Stimulated activated CD8-positive, alpha-beta memory T cell treated with anti-CD3 and anti-CD28 coated beads, Interleukin-12 subunit alpha, Interleukin-12 subunit beta, amount 100 ng/mL, for 4 hours (primary cell): ENCODE results near the gene BRIP1.
"Not testable (repeated sequence)": the region's sequence is repeated elsewhere in the genome, so short reads cannot be mapped to it uniquely, and the experiment has no call there.

Experiments
- DNase-seq: peaks from one replicate; pipeline ENCODE4 v3.0.0-alpha.2; 2020; ENCODE audit warnings: low read depth

BRIP1 gene

DNA sequence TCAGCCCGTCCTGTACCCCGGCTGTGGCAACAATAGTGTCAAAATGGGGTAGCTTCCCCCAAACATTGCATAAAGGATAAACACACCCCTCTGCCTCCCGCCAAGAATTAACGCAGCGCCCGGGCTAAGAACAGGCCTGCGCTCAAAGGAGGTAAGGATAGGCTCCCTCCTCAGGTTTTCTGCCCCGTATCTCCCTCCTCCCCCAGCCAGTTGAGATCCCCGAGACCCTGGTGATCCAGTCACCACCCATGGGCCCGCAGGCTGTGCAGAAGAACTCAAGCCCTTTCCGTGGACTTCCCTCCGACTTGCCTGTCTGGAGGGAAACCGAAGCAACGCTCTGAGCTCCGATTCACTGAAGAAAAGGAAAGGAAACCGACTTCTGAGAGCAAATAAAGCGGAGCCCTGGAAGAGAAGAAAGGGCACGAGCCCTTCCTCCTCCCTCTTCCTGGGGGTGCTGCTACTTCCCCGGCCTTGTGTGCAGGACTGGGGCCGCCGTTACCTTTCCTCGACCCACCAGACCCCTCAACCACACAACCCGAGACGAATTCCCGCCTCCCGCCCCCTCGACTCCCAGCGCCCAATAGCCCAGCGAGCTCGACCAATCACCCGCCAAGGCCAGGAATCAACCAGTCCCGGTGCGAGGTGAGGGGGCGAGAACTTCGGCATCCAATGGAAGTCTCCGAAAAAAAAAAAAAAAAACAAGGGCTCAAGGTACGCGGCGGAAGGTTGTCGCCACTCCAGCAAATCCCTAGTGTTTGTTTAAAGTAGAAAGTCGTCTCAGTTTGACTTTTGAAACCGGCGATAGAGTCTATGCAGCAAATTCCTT, at the start of gene BRIP1:
BRIP1 (minus strand) TSS at position 554 of the 826 bp plus-strand sequence. CDS start 1,989 bp downstream, outside the sequence.
- peak; percentile 73 for DNase-seq

DNA sequence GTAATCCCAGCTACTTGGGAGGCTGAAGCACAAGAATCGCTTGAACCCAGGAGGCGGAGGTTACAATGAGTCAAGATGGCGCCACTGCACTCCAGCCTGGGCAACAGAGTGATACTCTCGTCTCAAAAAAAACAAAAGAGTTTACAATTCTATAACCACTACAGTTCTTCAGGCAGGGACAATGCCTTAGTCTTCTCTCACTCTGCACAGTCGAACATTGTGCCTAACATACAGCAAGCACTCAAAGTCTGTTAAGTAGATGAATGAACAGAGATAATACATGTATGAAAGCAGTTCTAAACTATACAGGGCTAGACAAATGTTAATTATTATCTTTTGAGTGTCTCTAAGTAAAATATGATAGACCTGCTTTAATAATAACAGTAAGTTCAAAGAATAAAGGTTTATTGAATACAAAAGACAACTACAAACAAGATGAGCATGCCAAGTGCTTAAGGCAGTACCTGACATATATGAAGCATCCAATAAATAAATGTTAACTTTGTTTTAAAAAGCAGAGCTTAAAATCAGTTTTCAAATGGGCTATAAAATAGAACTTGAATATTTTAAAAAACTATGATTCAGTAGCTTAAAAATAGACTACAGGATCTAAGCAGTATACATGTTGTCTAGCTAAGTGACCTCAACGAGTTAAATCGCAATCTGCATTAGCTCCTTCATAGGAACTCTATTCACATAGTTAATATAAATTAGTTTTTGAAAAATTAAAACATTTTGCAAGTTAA, 45.1 kb upstream of the BRIP1 start:
- no peak for DNase-seq

- DNase-seq = no peak
Observed at GRCh38 chr17:61907361-61907760, 44.0 kb upstream of the BRIP1 start.

- DNase-seq = no peak
Observed at GRCh38 chr17:61904094-61904710, 40.9 kb upstream of the BRIP1 start.

DNA sequence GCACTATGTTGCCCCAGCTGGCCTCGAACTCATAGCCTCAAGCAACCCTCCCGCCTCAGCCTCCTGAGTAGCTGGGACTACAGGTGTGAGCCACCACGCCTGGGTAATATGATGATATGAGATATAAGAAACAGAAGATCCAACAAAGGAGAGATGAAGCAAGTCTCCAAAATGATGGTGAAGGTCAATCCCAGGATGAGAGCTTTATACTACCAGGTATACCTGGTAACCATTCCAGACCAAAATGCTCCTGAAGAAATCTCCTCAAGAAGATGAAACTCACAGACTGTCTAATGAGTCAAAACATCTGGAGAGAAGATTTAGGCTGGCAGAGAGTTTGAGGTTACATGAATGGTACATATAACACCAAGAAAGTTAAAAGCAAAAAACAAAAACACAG, 39.9 kb upstream of the BRIP1 start:
- DNase-seq = no peak

GRCh38 chr17:61897548-61898180, 34.3 kb upstream of the BRIP1 start:
- no peak for DNase-seq

- no peak for DNase-seq
Observed at GRCh38 chr17:61895391-61895790, 32.1 kb upstream of the BRIP1 start.

GRCh38 chr17:61894310-61894709, 31.0 kb upstream of the BRIP1 start:
- DNase-seq = not testable (repeated sequence)

DNA sequence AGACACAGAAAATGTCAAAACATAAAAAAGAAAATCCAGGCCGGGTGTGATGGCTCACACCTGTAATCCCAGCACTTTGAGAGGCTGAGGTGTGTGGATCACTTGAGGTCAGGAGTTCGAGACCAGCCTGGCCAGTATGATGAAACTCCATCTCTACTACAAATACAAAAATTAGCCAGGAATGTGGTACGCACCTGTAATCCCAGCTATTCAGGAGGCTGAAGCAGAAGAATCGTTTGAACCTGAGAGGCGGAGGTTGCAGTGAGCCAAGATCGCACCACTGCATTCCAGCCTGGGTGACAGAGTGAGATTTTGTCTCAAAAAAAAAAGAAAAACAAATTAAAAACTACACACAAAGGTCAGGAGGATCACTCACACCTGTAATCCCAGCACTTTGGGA, 24.4 kb upstream of the BRIP1 start:
- not testable (repeated sequence) for DNase-seq

DNA sequence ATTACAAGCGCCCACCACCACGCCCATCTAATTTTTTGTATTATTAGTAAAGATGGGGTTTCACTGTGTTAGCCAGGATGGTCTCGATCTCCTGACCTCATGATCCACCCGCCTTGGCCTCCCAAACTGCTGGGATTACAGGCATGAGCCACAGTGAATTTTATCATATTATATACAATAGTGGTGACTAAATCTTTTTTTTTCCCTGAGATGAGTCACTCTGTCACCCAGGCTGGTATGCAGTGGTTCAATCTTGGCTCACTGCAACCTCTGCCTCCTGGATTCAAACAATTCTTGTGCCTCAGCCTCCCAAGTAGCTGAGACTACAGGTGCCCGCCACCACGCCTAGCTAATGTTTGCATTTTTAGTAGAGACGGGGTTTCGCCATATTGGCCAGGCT, 22.5 kb upstream of the BRIP1 start:
- DNase-seq = not testable (repeated sequence)

DNA sequence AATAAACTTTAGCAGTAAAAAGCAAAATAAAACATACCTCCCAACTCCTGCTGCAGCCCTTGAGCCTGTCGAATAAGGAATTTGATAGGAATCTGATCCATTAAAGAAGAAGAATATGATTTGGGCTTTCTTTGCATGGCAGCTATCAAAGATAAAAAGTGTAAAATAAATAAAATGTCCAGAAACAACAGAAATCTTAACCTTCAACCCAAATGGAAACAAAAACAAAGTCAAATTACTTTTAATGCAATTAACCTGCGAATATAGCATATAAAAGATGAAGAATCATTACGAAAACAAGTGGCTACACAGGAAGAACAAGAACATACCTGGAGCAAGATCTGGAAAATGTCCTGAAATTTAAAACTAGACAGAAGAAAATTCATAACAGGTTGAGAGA, 21.5 kb upstream of the BRIP1 start:
- DNase-seq = no peak

GRCh38 chr17:61880589-61881102, 17.3 kb upstream of the BRIP1 start:
- DNase-seq = no peak

DNA sequence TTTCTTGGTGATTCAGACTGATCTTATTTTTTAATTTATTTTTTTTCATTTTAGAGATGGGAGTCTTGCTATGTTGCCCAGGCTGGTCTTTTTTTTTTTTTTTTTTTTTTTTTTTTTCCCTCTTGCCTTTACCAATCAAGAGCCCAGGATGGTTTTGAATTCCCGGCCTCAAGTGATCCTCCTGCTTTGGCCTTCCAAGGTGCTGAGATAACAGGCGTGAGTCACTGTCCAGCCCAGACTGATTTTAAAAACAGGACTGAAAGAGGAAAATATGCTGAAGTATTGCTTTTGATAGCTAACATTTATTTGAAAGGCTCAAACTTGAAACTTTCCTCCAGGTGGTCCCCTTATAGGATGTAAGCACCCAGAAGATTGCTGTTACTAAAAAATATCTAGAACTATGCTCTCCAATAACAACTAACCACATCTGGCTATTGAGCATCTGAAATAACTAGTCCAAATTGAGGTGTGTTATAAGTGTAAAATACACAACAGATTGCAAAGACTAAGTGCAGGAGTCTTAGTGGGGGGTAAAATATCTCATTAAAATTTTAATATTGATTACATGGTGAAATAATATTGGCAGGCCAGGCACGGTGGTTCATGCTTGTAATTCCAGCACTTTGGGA, 15.8 kb upstream of the BRIP1 start:
- DNase-seq = no peak

- DNase-seq = no peak
Observed at GRCh38 chr17:61878520-61878919, 15.2 kb upstream of the BRIP1 start.

- no peak for DNase-seq
Observed at GRCh38 chr17:61877837-61878236, 14.5 kb upstream of the BRIP1 start.

DNA sequence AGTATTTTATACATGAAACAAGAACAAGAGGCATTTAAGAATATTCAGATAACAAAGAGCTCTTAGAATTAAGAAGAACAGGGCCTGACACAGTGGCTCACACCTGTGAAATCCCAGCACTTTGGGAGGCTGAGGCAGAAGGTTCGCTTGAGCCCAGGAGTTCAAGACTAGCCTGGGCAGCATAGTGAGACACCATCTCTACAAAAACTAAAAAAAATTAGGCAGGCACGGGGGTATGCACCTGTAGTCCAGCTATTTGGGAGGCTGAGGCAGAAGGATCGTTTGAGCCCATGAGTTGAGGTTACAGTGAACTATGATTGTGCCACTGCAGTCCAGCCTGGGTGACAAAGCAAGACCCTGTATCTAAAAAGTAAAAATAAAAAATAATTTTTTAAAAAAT, 12.5 kb upstream of the BRIP1 start:
- no peak for DNase-seq

GRCh38 chr17:61875285-61875684, 12.0 kb upstream of the BRIP1 start:
- no peak for DNase-seq

DNA sequence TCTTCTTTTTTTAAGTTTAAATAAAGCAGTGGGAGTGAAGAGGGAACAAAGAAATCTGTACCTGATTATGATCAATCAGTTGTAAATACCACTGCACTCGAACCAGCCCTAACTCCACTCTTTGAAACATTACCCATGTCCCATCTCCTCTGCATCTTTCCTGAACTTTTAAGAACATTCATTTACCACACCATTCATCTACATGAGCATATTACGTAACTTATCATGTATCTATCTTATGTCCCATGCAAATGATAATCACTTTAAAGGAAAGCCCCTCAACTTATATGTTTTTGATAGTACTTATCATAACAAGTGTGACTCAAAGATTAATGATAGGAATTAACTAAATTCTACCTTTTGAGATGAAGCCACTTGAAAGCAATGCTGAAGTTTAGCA, 10.7 kb upstream of the BRIP1 start:
- DNase-seq = no peak

DNA sequence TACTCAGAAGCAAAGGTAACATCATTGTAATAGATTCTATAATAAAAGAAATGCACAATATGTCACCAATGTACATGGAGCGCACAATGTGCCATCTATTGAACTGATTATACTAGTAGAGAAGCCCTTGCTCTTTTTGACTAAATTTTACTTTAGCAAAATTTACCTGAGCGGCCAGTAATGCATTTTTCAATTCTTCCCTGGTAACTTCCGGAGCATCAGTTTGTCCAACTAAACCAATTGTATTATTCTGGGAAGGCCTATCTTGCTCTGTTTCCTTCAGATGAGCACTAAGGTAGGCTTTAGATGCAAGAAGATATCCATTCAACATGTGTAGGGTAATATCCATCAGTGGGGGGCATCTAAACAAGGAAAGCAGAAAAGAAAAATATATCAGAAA, 8.8 kb upstream of the BRIP1 start:
- DNase-seq = no peak

GRCh38 chr17:61869138-61869537, 5.8 kb upstream of the BRIP1 start:
- DNase-seq = no peak

DNA sequence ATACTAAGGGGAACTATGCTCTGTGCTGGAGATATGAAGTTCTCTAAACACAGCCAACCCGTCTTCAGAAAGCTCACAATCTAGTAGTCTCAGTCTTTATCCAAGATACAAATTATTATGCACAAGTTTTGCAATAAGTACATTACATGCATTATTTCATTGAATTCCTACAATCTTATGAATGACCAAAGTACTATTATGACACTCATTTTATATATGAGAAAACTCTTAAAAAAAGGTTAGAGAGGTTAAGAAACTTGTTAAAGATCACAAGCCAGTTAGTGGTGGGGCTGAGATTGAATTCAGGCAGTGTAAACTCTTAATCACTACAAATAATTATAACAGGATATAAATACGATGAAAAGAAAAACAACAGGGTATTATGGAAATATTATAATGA, 4.7 kb upstream of the BRIP1 start:
- DNase-seq = no peak

- DNase-seq = no peak
Observed at GRCh38 chr17:61867033-61867432, 3.7 kb upstream of the BRIP1 start.
